Neutrophil (primary cell): ENCODE results near the gene ADCY7.

ENCODE experiments used
- H3K27ac ChIP-seq: fragments of 200-600 bp; sonication (generic); 2 replicates; pipeline ENCODE4 v1.5.1; 2016; ENCODE audit warnings: mild to moderate bottlenecking, moderate library complexity
- H3K27me3 ChIP-seq: fragments of 200-600 bp; sonication (generic); 2 replicates; pipeline ENCODE4 v1.6.0; 2016; ENCODE audit warnings: mild to moderate bottlenecking
- H3K36me3 ChIP-seq: fragments of 200-600 bp; sonication (generic); 2 replicates; pipeline ENCODE4 v1.5.1; 2017
- H3K4me1 ChIP-seq, 2 experiments: fragments of 200-600 bp in 1 of 2; sonication (generic) in 1 of 2; 1 replicate in 1 of 2; 2 replicates in 1 of 2; pipeline versions ENCODE4 v1.5.1 to v1.6.1; 2013 to 2016; ENCODE audit warnings: low read depth in 1 of 2, low read length in 1 of 2, mild to moderate bottlenecking in 1 of 2, moderate library complexity in 1 of 2; ENCODE audit not compliant: control insufficient read depth in 1 of 2, insufficient read depth in 1 of 2
- H3K4me3 ChIP-seq, 2 experiments: fragments of 200-600 bp in 1 of 2; sonication (generic) in 1 of 2; 1 replicate in 1 of 2; 2 replicates in 1 of 2; pipeline ENCODE4 v1.5.1; 2013 to 2016; ENCODE audit warnings: low read depth in 1 of 2, low read length in 1 of 2, mild to moderate bottlenecking in 1 of 2, moderate library complexity in 1 of 2
- H3K9me3 ChIP-seq: fragments of 200-600 bp; sonication (generic); 2 replicates; pipeline ENCODE4 v1.5.1; 2016
- CTCF ChIP-seq: fragments of 200-600 bp; sonication (generic); IDR thresholded peaks from 2 replicates; pipeline ENCODE4 v1.5.1; 2016; ENCODE audit warnings: antibody characterized with exemption

Gene ADCY7

DNA sequence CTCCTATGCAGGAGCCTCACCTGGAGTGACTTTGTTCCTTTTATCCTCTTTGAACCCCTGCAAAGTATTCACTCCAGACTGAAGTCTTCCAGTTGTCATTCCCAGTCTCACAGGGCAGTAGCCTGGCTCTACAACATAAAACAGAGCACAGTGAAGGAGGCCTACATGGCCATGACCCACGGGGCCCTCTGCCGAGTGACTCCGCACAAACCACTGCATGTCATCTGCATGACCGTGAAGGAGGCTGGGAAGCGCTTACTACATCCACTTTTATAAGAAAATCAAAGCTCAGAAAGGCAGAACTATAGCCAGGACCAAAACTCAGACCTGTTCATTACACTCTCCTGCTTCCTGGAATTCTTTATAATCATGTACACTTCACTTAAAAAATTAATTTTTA, 59.9 kb downstream of the ADCY7 start:
- H3K9me3 ChIP-seq, result no peaks in the 10 kb centered on the region
- no peak overlapping the region for H3K27ac ChIP-seq
- no peak for TF ChIP-seq CTCF
- no peaks in the 10 kb centered on the region for H3K4me1 ChIP-seq
- H3K27me3 ChIP-seq, result no peaks in the 10 kb centered on the region
- H3K36me3 ChIP-seq, result peaks cover 72% of the 10 kb centered on the region
- H3K4me3 ChIP-seq, result no peak overlapping the region

GRCh38 chr16:50326835-50327465, 60.6 kb downstream of the ADCY7 start:
- H3K4me3 ChIP-seq, result no peak overlapping the region
- no peaks in the 10 kb centered on the region for H3K9me3 ChIP-seq
- no peaks in the 10 kb centered on the region for H3K4me1 ChIP-seq
- H3K27me3 ChIP-seq, result no peaks in the 10 kb centered on the region
- no peak overlapping the region for H3K27ac ChIP-seq
- no peak for TF ChIP-seq CTCF
- H3K36me3 ChIP-seq, result peaks cover 67% of the 10 kb centered on the region

GRCh38 chr16:50329446-50330189, 63.3 kb downstream of the ADCY7 start:
- Histone ChIP-seq H3K27ac (no peak overlapping the region), H3K4me1 (no peaks in the 10 kb centered on the region), H3K36me3 (peaks cover 62% of the 10 kb centered on the region), H3K9me3 (no peaks in the 10 kb centered on the region), H3K27me3 (no peaks in the 10 kb centered on the region), H3K4me3 (no peak overlapping the region)
- no peak for TF ChIP-seq CTCF

DNA sequence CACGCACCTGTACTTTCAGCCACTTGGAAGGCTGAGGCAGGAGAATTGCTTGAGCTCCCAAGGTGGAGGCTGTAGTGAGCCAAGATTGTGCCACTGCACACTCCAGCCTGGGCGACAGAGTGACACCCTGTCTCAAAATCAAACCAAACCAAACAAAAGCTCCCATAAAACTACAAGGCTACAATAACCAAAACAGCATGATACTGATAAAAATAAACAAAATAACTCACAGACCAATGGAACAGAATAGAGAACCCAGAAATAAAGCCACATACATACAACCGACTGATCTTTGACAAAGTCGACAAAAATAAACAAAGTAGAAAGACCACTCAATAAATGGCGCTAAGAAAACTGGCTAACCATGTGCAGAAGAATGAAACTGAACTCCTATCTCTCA, 65.2 kb downstream of the ADCY7 start:
- no peaks in the 10 kb centered on the region for H3K9me3 ChIP-seq
- H3K27ac ChIP-seq, result no peak overlapping the region
- H3K4me1 ChIP-seq, result no peaks in the 10 kb centered on the region
- no peak overlapping the region for H3K4me3 ChIP-seq
- H3K36me3 ChIP-seq, result peaks cover 58% of the 10 kb centered on the region
- H3K27me3 ChIP-seq, result no peaks in the 10 kb centered on the region
- no peak for TF ChIP-seq CTCF

GRCh38 chr16:50332599-50332998, 66.2 kb downstream of the ADCY7 start:
- peaks cover 52% of the 10 kb centered on the region for H3K36me3 ChIP-seq
- TF ChIP-seq CTCF, result no peak
- H3K27ac ChIP-seq, result no peak overlapping the region
- no peaks in the 10 kb centered on the region for H3K9me3 ChIP-seq
- no peak overlapping the region for H3K4me3 ChIP-seq
- no peaks in the 10 kb centered on the region for H3K27me3 ChIP-seq
- H3K4me1 ChIP-seq, result no peaks in the 10 kb centered on the region
